Breast epithelium (tissue), 3 donors: ENCODE data around the gene PPP1R7.

Source experiments
- CTCF ChIP-seq, 3 donors: fragments of 450-650 bp; IDR thresholded peaks; one replicate each; pipeline ENCODE4 v1.5.1; 2016 to 2017; ENCODE audit warnings: antibody characterized with exemption in 3 of 3, mild to moderate bottlenecking in 3 of 3, moderate library complexity in 3 of 3
- POLR2A ChIP-seq: fragments of 450-650 bp; IDR thresholded peaks from one replicate; pipeline ENCODE4 v1.6.1; 2016; ENCODE audit warnings: antibody characterized with exemption, mild to moderate bottlenecking, moderate library complexity

GRCh38 chr2:241141214-241141770, 9.0 kb upstream of the PPP1R7 start:
- TF ChIP-seq CTCF (IDR thresholded peaks at IDR 0.05) (no peak), POLR2A (no peak)
